Adrenal gland (tissue), 12 donors: ENCODE data around the gene LINC01488. TPM values are rescaled to one million over a fixed set of nuclear protein-coding genes. Genes with fewer than 3 reads are reported as not detected.

Experiments used
- DNase-seq, 7 donors: peaks; one replicate each; pipeline ENCODE4 v3.0.0-alpha.2; 2019 to 2020
- H3K27ac ChIP-seq, 5 donors: fragments of 200-600 bp; sonication (generic) in 4 of 5; 1 replicate in 3 of 5; 2 replicates in 2 of 5; pipeline versions ENCODE4 v1.5.1 to v1.8.0; 2016 to 2020; ENCODE audit warnings: mild to moderate bottlenecking in 1 of 5
- H3K27me3 ChIP-seq: fragments of 200-600 bp; 2 replicates; pipeline ENCODE4 v1.8.0; 2021
- H3K36me3 ChIP-seq, 2 donors: fragments of 200-600 bp; replicated peaks in 1 of 2; 1 replicate in 1 of 2; 2 replicates in 1 of 2; pipeline versions ENCODE4 v1.5.1 to v1.8.0; 2018 to 2022
- H3K4me1 ChIP-seq, 2 donors: fragments of 200-600 bp; replicated peaks in 1 of 2; 1 replicate in 1 of 2; 2 replicates in 1 of 2; pipeline versions ENCODE4 v1.5.1 to v1.8.0; 2018 to 2021
- H3K4me3 ChIP-seq, 4 donors: fragments of 200-600 bp; sonication (generic) in 3 of 4; one replicate each; pipeline ENCODE4 v1.5.1; 2016 to 2018
- H3K9me3 ChIP-seq, 3 donors: fragments of 200-600 bp; sonication (generic) in 1 of 3; replicated peaks in 1 of 3; 1 replicate in 2 of 3; 2 replicates in 1 of 3; pipeline versions ENCODE4 v1.5.1 to v1.8.0; 2016 to 2021
- POLR2A ChIP-seq, 2 donors: fragments of 450-650 bp; IDR thresholded peaks; one replicate each; pipeline ENCODE4 v1.6.1; 2017; ENCODE audit warnings: antibody characterized with exemption in 2 of 2, mild to moderate bottlenecking in 2 of 2, moderate library complexity in 1 of 2
- WGBS, 4 donors: extraction: QIAGEN DNeasy Blood & Tissue Kit in 2 of 4; methylation state at CpG; one replicate each; pipeline versions ENCODE4 v1.1.5 to v1.1.7; 2013 to 2017; 5-methylcytosine and 5-hydroxymethylcytosine counted together
- intact Hi-C, 2 donors: fragments of 100-400 bp; cut with DNase I; formaldehyde crosslinking; loops; one replicate each; pipeline versions ENCODE4 v1.14.1 to v1.15.0; 2022 to 2023
- polyA plus RNA-seq, 3 donors: library from polyadenylated mRNA; stranded (reverse); fragments of 200-250 nt in 2 of 3; fragments of 350-450 nt in 1 of 3; fragmentation: Illumina TruSeq in 1 of 3; extraction: RNeasy Lipid Tissue Mini Kit (QIAGEN cat#74804) in 1 of 3; gene quantifications; one replicate each; pipeline ENCODE4 v1.2.3, GENCODE V29; 2013 to 2014
- total RNA-seq, 9 donors: library from RNA; depleted of rRNA in 4 of 9; stranded (reverse); fragments of >200 nt in 4 of 9; fragments of 120-200 nt in 1 of 9; fragmentation: NEBNext Ultra II Directional in 1 of 9; extraction: Animal tissue kit (Norgen Biotek cat#: 25700) in 1 of 9; gene quantifications; one replicate each; pipeline versions ENCODE4 v1.1.0 to v1.2.4, GENCODE V29; 2013 to 2023
- TF ChIP-seq, protein P1 (sequence below), 6 experiments: fragments of 450-650 bp in 4 of 6; fragments of 200-600 bp in 2 of 6; sonication (generic) in 1 of 6; IDR thresholded peaks; 1 replicate in 5 of 6; 2 replicates in 1 of 6; pipeline versions ENCODE4 v1.5.1 to v1.8.0; 2016 to 2021; ENCODE audit warnings: antibody characterized with exemption in 6 of 6, mild to moderate bottlenecking in 2 of 6, moderate library complexity in 1 of 6
- donor health status: healthy with polysubstance abuse.
- donor health status: Bipolar disorder and iron deficiency.
- donor health status: DM: yes; HTN: yes; CAD: no.
- donor health status: DM: no; HTN: no; CAD: no.
- donor health status: DM: no; HTN: no; CAD: no.
- donor health status: DM: yes; HTN: yes; CAD: no.

Gene LINC01488
- total and polyA plus RNA-seq, 12 donors: not detected

- TF ChIP-seq POLR2A (IDR thresholded peaks at IDR 0.05): no peak
- TF ChIP-seq, protein P1, sequence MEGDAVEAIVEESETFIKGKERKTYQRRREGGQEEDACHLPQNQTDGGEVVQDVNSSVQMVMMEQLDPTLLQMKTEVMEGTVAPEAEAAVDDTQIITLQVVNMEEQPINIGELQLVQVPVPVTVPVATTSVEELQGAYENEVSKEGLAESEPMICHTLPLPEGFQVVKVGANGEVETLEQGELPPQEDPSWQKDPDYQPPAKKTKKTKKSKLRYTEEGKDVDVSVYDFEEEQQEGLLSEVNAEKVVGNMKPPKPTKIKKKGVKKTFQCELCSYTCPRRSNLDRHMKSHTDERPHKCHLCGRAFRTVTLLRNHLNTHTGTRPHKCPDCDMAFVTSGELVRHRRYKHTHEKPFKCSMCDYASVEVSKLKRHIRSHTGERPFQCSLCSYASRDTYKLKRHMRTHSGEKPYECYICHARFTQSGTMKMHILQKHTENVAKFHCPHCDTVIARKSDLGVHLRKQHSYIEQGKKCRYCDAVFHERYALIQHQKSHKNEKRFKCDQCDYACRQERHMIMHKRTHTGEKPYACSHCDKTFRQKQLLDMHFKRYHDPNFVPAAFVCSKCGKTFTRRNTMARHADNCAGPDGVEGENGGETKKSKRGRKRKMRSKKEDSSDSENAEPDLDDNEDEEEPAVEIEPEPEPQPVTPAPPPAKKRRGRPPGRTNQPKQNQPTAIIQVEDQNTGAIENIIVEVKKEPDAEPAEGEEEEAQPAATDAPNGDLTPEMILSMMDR (IDR thresholded peaks at IDR 0.05): no peak
- Histone ChIP-seq H3K27ac (no peak overlapping the region), H3K27me3 (no peaks in the 10 kb centered on the region), H3K9me3 (no peaks in the 10 kb centered on the region), H3K36me3 (no peaks in the 10 kb centered on the region), H3K4me1 (no peaks in the 10 kb centered on the region), H3K4me3 (no peak overlapping the region)
- intact Hi-C loops: no loop called here
- WGBS, 4 donors: 77 to 92% (median 88%) methylated on average over 2 to 3 of the region's 3 CpGs
- no peak for DNase-seq
Observed at GRCh38 chr11:69523453-69523852, 42.0 kb downstream of the LINC01488 start.

DNA sequence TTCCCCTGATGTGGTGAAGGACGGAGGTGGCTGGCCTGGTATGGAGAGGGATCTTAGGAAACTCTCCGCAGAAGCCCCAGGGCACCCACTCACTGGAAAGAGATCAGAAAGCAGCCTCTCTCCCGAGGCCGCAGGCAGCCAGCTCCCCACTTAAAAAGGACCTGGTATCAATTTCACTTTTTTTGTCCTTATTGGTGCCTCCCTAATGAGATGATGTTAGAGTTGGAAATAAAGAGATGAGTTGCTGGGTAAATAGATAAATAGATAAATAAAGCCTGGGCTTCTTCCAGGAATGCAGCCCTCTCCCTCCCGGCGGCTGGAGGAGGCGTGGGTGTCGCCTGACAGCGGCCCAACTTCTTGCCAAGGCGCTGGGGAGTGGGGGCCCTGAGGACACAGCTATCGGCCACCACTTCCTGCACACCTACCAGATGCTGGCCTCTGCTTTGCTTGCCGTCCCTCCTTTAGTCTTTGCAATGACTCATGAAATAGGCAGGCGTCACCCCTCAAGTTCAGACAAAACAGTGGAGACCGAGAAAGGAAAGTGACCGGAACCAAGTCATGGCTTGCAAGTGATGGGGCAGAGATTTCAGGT is 42.9 kb downstream of the LINC01488 start:
- intact Hi-C loops: no loop called here
- no peak for TF ChIP-seq POLR2A (IDR thresholded peaks at IDR 0.05)
- TF ChIP-seq, protein P1 (IDR thresholded peaks at IDR 0.05): no peak
- H3K36me3 ChIP-seq: no peaks in the 10 kb centered on the region
- H3K27me3 ChIP-seq: no peaks in the 10 kb centered on the region
- H3K4me1 ChIP-seq: no peaks in the 10 kb centered on the region
- 63 to 74% (median 64%) methylated on average over 13 to 15 of the region's 15 CpGs for WGBS, 4 donors
- no peak overlapping the region for H3K27ac ChIP-seq
- H3K4me3 ChIP-seq: no peak overlapping the region
- peak in 1 of 7 donors; percentile 5 for DNase-seq
- H3K9me3 ChIP-seq: no peaks in the 10 kb centered on the region

DNA sequence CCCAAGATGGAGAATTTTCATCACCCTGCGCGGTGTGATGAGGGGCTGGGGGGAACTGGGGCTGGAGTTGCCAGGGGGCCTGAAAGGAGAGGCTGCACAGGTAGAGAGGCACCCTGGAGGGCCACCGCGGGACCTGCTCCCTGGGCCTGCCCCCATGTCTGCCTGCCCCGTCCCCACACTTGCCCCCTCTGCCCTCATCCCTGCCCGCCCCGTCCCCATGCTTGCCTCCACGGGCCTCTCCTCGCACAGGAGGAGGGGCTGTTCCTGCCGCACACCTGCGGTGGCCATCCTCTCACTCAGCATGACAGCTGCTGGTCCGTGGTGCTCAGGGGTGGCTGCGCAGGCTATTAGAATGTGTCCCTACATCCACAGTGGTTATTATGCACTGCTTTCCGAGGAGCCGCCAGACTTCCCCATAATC is 43.5 kb downstream of the LINC01488 start:
- no peak overlapping the region for H3K4me3 ChIP-seq
- H3K27ac ChIP-seq: no peak overlapping the region
- 81 to 85% (median 84%) methylated on average over 7 to 15 of the region's 15 CpGs for WGBS, 4 donors
- no peaks in the 10 kb centered on the region for H3K9me3 ChIP-seq
- no peaks in the 10 kb centered on the region for H3K4me1 ChIP-seq
- intact Hi-C loops: no loop called here
- peak in 1 of 7 donors; percentile 1 for DNase-seq
- no peaks in the 10 kb centered on the region for H3K36me3 ChIP-seq
- H3K27me3 ChIP-seq: no peaks in the 10 kb centered on the region
- TF ChIP-seq, protein P1 (IDR thresholded peaks at IDR 0.05): no peak
- TF ChIP-seq POLR2A (IDR thresholded peaks at IDR 0.05): no peak

- H3K27me3 ChIP-seq: no peaks in the 10 kb centered on the region
- WGBS, 4 donors: 80 to 82% (median 82%) methylated on average over 13 to 19 of the region's 19 CpGs
- no peak overlapping the region for H3K27ac ChIP-seq
- TF ChIP-seq POLR2A (IDR thresholded peaks at IDR 0.05): no peak
- TF ChIP-seq, protein P1 (IDR thresholded peaks at IDR 0.05): no peak
- no peaks in the 10 kb centered on the region for H3K9me3 ChIP-seq
- H3K4me1 ChIP-seq: no peaks in the 10 kb centered on the region
- peak in 2 of 7 donors; percentile 4 to 8 for DNase-seq
- intact Hi-C loops: no loop called here
- no peaks in the 10 kb centered on the region for H3K36me3 ChIP-seq
- no peak overlapping the region for H3K4me3 ChIP-seq
Observed at GRCh38 chr11:69525516-69526452, 44.3 kb downstream of the LINC01488 start.
